Muscle layer of duodenum (tissue), 2 donors: ENCODE results near the gene RTL1.

ENCODE experiments used
- H3K27ac ChIP-seq: one replicate; pipeline ENCODE4 v1.7.0; 2013; ENCODE audit warnings: mild to moderate bottlenecking, low read length
- H3K27me3 ChIP-seq: one replicate; pipeline ENCODE4 v1.7.0; 2013; ENCODE audit warnings: low read depth, mild to moderate bottlenecking, control low read depth, low read length
- H3K36me3 ChIP-seq, 2 donors: one replicate each; pipeline ENCODE4 v1.7.0; 2013; ENCODE audit warnings: low read length in 2 of 2, control low read depth in 1 of 2, mild to moderate bottlenecking in 1 of 2; ENCODE audit not compliant: insufficient read depth in 2 of 2, control insufficient read depth in 1 of 2
- H3K4me1 ChIP-seq, 2 donors: one replicate each; pipeline ENCODE4 v1.7.0; 2013; ENCODE audit warnings: low read length in 2 of 2, mild to moderate bottlenecking in 2 of 2, control low read depth in 1 of 2, moderate library complexity in 1 of 2; ENCODE audit not compliant: insufficient read depth in 2 of 2, control insufficient read depth in 1 of 2
- H3K4me3 ChIP-seq, 2 donors: one replicate each; pipeline ENCODE4 v1.7.0; 2013; ENCODE audit warnings: low read length in 2 of 2, low read depth in 1 of 2, mild to moderate bottlenecking in 1 of 2
- H3K9me3 ChIP-seq, 2 donors: one replicate each; pipeline ENCODE4 v1.7.0; 2013; ENCODE audit warnings: low read length in 2 of 2, control low read depth in 1 of 2, mild to moderate bottlenecking in 1 of 2; ENCODE audit not compliant: control insufficient read depth in 1 of 2
- donor health status: healthy.

The RTL1 gene

GRCh38 chr14:100903672-100904185, at the start of gene RTL1:
TSS of gene RTL1 (minus strand) at chr14:100903722. CDS start at chr14:100884788, 18,934 bp downstream.
- H3K9me3 ChIP-seq = no peaks in the 10 kb centered on the region
- peaks cover 6 to 18% of the 10 kb centered on the region in 2 donors for H3K4me1 ChIP-seq
- no peak within 1 kb of the TSS for H3K27ac ChIP-seq
- no peaks in the 10 kb centered on the region for H3K36me3 ChIP-seq
- no peak within 1 kb of the TSS for H3K4me3 ChIP-seq
- H3K27me3 ChIP-seq = peaks cover 24% of the 10 kb centered on the region

DNA sequence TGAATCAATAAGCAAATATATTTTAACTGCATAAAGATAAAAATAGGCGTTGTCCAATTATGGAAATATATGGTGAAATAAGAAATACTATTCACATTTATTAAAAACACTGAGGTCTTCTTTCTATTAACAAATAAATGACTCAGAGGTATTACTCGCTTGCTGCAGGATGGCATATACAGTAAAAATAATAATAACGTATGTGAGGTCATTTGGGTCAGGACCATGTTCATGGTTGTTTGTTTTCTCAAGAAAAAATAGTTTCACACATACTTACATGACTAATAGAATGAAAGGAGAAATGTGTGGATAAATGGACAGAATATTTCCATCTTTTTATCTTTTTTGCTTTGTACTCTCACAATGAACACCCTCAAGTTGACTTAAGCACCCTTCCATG, 46.5 kb upstream of the RTL1 start:
- Histone ChIP-seq H3K36me3 (no peaks in the 10 kb centered on the region), H3K9me3 (no peaks in the 10 kb centered on the region), H3K4me3 (no peak overlapping the region), H3K27me3 (no peaks in the 10 kb centered on the region), H3K27ac (no peak overlapping the region), H3K4me1 (no peaks in the 10 kb centered on the region)

DNA sequence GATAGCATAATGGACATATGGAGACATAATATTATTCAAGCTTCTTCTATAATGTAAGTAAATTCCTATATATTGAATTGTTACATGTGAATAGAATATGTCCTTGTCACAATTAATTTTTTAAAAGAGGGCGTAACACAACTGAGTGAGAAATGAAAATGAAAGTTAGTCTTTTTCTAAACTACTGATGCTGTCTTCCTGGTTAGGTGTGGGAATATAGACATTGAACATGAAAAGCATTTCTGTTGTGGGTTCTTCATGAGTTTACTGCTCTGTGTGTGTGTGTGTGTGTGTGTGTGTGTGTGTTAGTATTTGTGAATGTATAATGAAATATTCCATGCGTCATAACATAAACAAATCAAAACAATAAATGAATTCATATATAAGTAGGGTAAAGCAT, 40.5 kb upstream of the RTL1 start:
- no peaks in the 10 kb centered on the region for H3K9me3 ChIP-seq
- H3K27ac ChIP-seq = no peak overlapping the region
- H3K27me3 ChIP-seq = no peaks in the 10 kb centered on the region
- no peak overlapping the region for H3K4me3 ChIP-seq
- no peaks in the 10 kb centered on the region for H3K4me1 ChIP-seq
- no peaks in the 10 kb centered on the region for H3K36me3 ChIP-seq

GRCh38 chr14:100930270-100930669, 26.7 kb upstream of the RTL1 start:
- H3K9me3 ChIP-seq = peaks cover 0 to 5% of the 10 kb centered on the region in 2 donors
- H3K27me3 ChIP-seq = no peaks in the 10 kb centered on the region
- no peak overlapping the region for H3K4me3 ChIP-seq
- H3K36me3 ChIP-seq = no peaks in the 10 kb centered on the region
- no peaks in the 10 kb centered on the region for H3K4me1 ChIP-seq
- no peak overlapping the region for H3K27ac ChIP-seq

- Histone ChIP-seq H3K27ac (no peak overlapping the region), H3K4me3 (no peak overlapping the region), H3K9me3 (no peaks in the 10 kb centered on the region), H3K36me3 (no peaks in the 10 kb centered on the region), H3K27me3 (no peaks in the 10 kb centered on the region), H3K4me1 (no peaks in the 10 kb centered on the region)
Measured at GRCh38 chr14:100915560-100915959, 12.0 kb upstream of the RTL1 start.

DNA sequence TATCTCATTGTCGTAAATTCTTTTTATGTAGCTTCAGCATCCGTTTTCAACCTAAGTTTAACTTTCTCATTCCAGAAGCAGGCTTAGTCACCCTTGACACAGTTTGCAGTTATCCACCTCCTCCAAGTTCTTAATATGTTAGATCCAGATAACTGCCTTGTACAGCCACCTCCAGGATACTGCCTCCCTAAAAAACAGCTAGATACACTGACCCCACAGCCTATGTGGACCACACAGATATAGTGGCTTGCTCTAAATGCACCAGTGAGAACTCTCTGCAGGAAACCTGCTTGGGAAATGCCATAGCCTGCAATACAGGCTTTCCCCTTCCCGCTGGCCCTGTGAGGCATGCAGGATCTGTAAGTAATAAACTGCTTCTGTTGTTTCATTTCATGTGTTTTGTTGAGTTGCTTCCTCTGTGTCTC, 11.1 kb upstream of the RTL1 start:
- no peaks in the 10 kb centered on the region for H3K4me1 ChIP-seq
- no peak overlapping the region for H3K4me3 ChIP-seq
- no peak overlapping the region for H3K27ac ChIP-seq
- no peaks in the 10 kb centered on the region for H3K9me3 ChIP-seq
- H3K27me3 ChIP-seq = no peaks in the 10 kb centered on the region
- no peaks in the 10 kb centered on the region for H3K36me3 ChIP-seq

DNA sequence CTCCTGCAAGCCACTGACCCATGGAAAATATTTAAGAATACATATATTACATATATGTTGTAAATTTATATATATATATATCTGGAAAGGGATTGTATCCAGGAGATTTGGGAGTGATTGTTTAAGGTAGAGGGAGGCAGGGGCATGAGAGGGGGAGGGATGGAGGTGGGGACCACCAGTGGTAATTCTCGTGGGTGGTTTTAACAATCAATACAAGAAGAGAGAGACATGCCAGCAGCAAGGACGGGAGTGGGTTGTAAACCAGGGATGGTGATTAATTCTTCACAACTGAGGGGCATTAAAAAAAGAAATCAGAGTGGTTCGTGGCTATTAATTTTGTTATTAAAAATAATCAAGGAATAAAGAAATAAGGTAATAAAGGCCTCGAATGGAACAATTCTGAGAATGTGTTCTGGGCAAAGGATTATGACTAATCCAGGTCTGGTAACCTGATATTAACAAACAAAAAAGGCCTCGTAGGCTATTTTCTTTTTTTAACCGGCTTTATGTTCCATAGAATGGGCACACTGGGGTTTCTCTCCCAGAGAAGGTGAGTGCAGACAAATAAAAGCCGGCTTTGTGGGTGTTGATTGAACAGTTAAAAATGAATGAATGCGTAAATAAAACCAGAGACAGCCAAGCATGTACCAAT, 8.3 kb upstream of the RTL1 start:
- H3K4me3 ChIP-seq = no peak overlapping the region
- no peaks in the 10 kb centered on the region for H3K9me3 ChIP-seq
- H3K4me1 ChIP-seq = no peaks in the 10 kb centered on the region
- H3K27ac ChIP-seq = no peak overlapping the region
- H3K36me3 ChIP-seq = no peaks in the 10 kb centered on the region
- H3K27me3 ChIP-seq = no peaks in the 10 kb centered on the region

DNA sequence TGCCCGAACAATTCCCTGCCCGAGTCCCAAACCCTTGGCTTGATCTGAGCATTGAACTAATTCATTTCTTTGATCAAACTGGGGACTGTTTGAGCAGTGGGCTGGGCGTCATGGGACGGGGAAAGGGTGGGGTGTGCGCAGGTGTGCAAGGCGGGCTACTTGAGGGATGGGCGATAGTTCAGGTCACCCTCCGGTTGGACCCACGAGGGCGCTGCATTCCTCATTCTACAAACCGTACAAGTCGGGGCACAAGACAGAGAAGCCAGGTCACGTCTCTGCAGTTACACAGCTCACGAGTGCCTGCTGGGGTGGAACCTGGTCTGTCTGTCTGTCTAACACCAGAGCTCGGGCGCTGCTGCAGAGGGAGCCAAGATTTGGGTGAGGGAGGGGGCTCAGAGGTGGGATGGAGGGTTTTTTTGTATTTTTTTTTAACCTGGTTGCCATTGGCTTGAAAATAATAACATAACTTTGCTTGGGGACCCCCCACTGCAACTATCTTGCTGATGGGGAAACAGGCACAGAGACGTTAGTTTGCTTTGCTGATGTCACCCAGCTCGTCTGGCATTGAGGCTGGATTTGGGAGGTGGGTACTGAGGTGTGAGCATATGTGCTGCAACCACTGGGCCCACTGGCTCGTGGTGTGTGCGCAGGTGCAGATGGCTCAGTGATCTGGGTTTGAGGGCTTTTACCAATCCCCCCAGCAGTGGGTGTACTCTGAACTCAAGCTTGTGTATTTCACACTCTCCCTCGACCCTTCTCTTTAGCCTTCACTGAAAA, 7.6 kb upstream of the RTL1 start:
- H3K36me3 ChIP-seq = no peaks in the 10 kb centered on the region
- H3K27me3 ChIP-seq = no peaks in the 10 kb centered on the region
- no peaks in the 10 kb centered on the region for H3K4me1 ChIP-seq
- H3K9me3 ChIP-seq = no peaks in the 10 kb centered on the region
- no peak overlapping the region for H3K4me3 ChIP-seq
- H3K27ac ChIP-seq = no peak overlapping the region

DNA sequence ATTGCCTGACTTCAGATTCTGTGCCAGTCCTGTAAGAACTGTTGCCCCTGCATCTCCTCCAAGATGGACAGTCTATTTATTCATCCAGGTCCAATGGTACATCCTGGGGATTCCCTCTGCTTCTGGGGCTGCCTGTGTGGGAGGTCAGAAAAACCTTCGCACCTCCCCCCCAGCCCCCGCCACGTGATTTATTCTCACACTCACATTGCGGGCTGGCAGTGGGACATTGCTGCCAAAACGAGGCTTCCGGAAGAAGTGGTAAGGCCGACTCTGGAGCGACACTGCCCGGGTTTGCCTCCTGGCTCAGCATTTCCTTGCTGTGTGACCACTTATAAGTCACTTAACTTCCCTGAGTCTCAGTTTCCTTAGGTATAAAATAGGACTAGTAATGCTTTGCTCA, 5.9 kb upstream of the RTL1 start:
- Histone ChIP-seq H3K4me3 (no peak overlapping the region), H3K27me3 (no peaks in the 10 kb centered on the region), H3K4me1 (no peaks in the 10 kb centered on the region), H3K36me3 (no peaks in the 10 kb centered on the region), H3K27ac (no peak overlapping the region), H3K9me3 (no peaks in the 10 kb centered on the region)

DNA sequence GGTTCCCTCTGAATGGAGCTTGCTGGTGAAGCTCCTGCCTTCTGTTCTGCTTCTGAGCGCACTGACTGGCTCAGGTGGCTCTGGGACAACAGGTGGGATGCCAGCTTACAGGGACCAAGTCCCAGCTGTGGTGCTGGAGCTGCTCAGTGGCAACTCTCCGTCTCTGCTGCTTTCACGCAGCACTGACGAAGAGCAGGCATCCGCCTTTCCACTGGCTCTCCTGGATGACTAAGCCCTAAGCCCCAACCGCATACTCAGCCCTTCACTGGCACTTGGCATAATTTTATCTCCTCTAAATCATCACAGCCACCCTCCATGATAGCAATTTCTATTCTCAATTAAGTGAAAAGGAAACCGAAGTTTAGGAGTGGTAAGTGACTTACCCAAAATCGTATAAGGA, 3.7 kb upstream of the RTL1 start:
- Histone ChIP-seq H3K4me3 (no peak overlapping the region), H3K27ac (no peak overlapping the region), H3K36me3 (no peaks in the 10 kb centered on the region), H3K4me1 (no peaks in the 10 kb centered on the region), H3K27me3 (peaks cover 7% of the 10 kb centered on the region), H3K9me3 (no peaks in the 10 kb centered on the region)

- peaks cover 7% of the 10 kb centered on the region for H3K27me3 ChIP-seq
- H3K27ac ChIP-seq = no peak overlapping the region
- H3K4me1 ChIP-seq = no peaks in the 10 kb centered on the region
- no peaks in the 10 kb centered on the region for H3K36me3 ChIP-seq
- no peak overlapping the region for H3K4me3 ChIP-seq
- H3K9me3 ChIP-seq = no peaks in the 10 kb centered on the region
Measured at GRCh38 chr14:100906420-100906819, 2.9 kb upstream of the RTL1 start.
